ENCODE measurements around the gene PTPRD. TPM values are rescaled to one million over a fixed set of nuclear protein-coding genes. Genes with fewer than 3 reads are reported as not detected.

Gene PTPRD
- total RNA-seq, 1 donor, result 0.52 TPM

GRCh38 chr9:9924376-9924775 lies 688.4 kb downstream of the PTPRD start:
- Histone ChIP-seq H3K4me1 (ENCODE audit: insufficient read depth, low read length) (no peaks in the 10 kb centered on the region), H3K4me3 (ENCODE audit: low read length) (no peak overlapping the region), H3K27me3 (ENCODE audit: insufficient read depth, low read length) (no peaks in the 10 kb centered on the region), H3K9me3 (ENCODE audit: low read depth, low read length) (no peaks in the 10 kb centered on the region)

DNA sequence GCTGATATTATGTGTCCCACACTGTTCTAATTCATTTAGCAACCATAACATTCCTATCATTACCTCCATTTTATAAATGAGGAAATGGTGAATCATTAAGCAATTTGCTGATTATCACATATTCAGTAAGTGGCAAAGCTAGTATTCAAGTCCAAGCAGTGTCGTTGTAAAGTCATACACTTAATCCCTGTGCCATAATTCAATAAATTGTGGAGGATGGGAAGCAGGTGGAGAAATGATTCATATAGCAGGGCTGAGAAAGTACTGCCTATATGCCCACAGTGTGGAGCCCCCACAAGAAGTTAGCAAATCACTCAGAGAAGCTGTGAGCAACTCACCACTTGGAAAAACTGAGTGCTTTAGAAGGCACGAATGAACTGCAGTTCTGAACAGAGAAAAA lies 691.0 kb downstream of the PTPRD start:
- Histone ChIP-seq H3K4me1 (ENCODE audit: insufficient read depth, low read length) (no peaks in the 10 kb centered on the region), H3K27me3 (ENCODE audit: insufficient read depth, low read length) (no peaks in the 10 kb centered on the region), H3K4me3 (ENCODE audit: low read length) (no peak overlapping the region), H3K9me3 (ENCODE audit: low read depth, low read length) (no peaks in the 10 kb centered on the region)

- Histone ChIP-seq H3K4me3 (ENCODE audit: low read length) (no peak overlapping the region), H3K4me1 (ENCODE audit: insufficient read depth, low read length) (no peaks in the 10 kb centered on the region), H3K9me3 (ENCODE audit: low read depth, low read length) (peaks cover 7% of the 10 kb centered on the region), H3K27me3 (ENCODE audit: insufficient read depth, low read length) (no peaks in the 10 kb centered on the region)
Measured at GRCh38 chr9:9920425-9921060, 692.3 kb downstream of the PTPRD start.

- Histone ChIP-seq H3K27me3 (ENCODE audit: insufficient read depth, low read length) (no peaks in the 10 kb centered on the region), H3K4me3 (ENCODE audit: low read length) (no peak overlapping the region), H3K4me1 (ENCODE audit: insufficient read depth, low read length) (no peaks in the 10 kb centered on the region), H3K9me3 (ENCODE audit: low read depth, low read length) (peaks cover 12% of the 10 kb centered on the region)
Measured at GRCh38 chr9:9919174-9919775, 693.5 kb downstream of the PTPRD start.

GRCh38 chr9:9917400-9917799 lies 695.4 kb downstream of the PTPRD start:
- no peak overlapping the region for H3K4me3 ChIP-seq (ENCODE audit: low read length)
- H3K9me3 ChIP-seq (ENCODE audit: low read depth, low read length), result peaks cover 12% of the 10 kb centered on the region
- H3K4me1 ChIP-seq (ENCODE audit: insufficient read depth, low read length), result no peaks in the 10 kb centered on the region

GRCh38 chr9:9914174-9914573 lies 698.6 kb downstream of the PTPRD start:
- Histone ChIP-seq H3K4me1 (ENCODE audit: insufficient read depth, low read length) (no peaks in the 10 kb centered on the region), H3K4me3 (ENCODE audit: low read length) (no peak overlapping the region), H3K9me3 (ENCODE audit: low read depth, low read length) (peaks cover 12% of the 10 kb centered on the region), H3K27me3 (ENCODE audit: insufficient read depth, low read length) (no peaks in the 10 kb centered on the region)

More at GRCh38 chr9:9917400-9917799, 695.4 kb downstream of the PTPRD start:
- H3K27me3 ChIP-seq (ENCODE audit: insufficient read depth, low read length), result no peaks in the 10 kb centered on the region

DNA sequence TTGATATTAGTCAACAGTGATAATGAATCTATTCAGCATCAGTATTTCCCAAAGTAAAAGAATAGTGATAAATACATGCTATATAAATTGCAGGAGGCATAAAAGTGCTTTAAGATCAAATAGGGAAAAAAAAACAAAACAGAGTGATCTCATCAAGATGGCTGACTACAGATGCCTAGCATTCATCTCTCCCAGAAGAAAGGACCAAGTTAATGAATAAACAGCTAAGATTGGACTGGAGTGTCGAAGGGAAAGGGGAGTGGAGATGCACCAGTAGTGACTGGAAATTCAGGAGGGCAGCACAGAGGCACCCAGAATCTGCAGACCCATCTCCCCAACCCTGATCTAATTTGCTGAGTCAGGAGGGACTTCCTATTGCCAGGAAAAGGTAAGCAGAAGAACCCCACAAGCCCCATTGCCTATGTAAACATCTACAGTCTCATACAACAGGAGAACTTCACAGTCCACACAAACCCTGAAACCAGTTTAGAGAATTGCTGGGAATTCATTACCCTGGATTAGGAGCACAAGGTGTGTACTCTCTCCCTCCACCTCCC lies 699.4 kb downstream of the PTPRD start:
- Histone ChIP-seq H3K4me1 (ENCODE audit: insufficient read depth, low read length) (no peaks in the 10 kb centered on the region), H3K27me3 (ENCODE audit: insufficient read depth, low read length) (no peaks in the 10 kb centered on the region), H3K4me3 (ENCODE audit: low read length) (no peak overlapping the region), H3K9me3 (ENCODE audit: low read depth, low read length) (peaks cover 12% of the 10 kb centered on the region)

GRCh38 chr9:9912459-9912858 lies 700.3 kb downstream of the PTPRD start:
- Histone ChIP-seq H3K9me3 (ENCODE audit: low read depth, low read length) (peaks cover 12% of the 10 kb centered on the region), H3K27me3 (ENCODE audit: insufficient read depth, low read length) (no peaks in the 10 kb centered on the region), H3K4me1 (ENCODE audit: insufficient read depth, low read length) (no peaks in the 10 kb centered on the region), H3K4me3 (ENCODE audit: low read length) (no peak overlapping the region)

GRCh38 chr9:9905736-9906135 lies 707.1 kb downstream of the PTPRD start:
- Histone ChIP-seq H3K4me3 (ENCODE audit: low read length) (no peak overlapping the region), H3K9me3 (ENCODE audit: low read depth, low read length) (no peaks in the 10 kb centered on the region), H3K4me1 (ENCODE audit: insufficient read depth, low read length) (no peaks in the 10 kb centered on the region), H3K27me3 (ENCODE audit: insufficient read depth, low read length) (no peaks in the 10 kb centered on the region)

- H3K27me3 ChIP-seq (ENCODE audit: insufficient read depth, low read length), result no peaks in the 10 kb centered on the region
- no peaks in the 10 kb centered on the region for H3K4me1 ChIP-seq (ENCODE audit: insufficient read depth, low read length)
- no peaks in the 10 kb centered on the region for H3K9me3 ChIP-seq (ENCODE audit: low read depth, low read length)
- no peak overlapping the region for H3K4me3 ChIP-seq (ENCODE audit: low read length)
Measured at GRCh38 chr9:9904041-9904440, 708.8 kb downstream of the PTPRD start.

GRCh38 chr9:9901624-9902023 lies 711.2 kb downstream of the PTPRD start:
- no peak overlapping the region for H3K4me3 ChIP-seq (ENCODE audit: low read length)
- no peaks in the 10 kb centered on the region for H3K27me3 ChIP-seq (ENCODE audit: insufficient read depth, low read length)
- no peaks in the 10 kb centered on the region for H3K4me1 ChIP-seq (ENCODE audit: insufficient read depth, low read length)
- no peaks in the 10 kb centered on the region for H3K9me3 ChIP-seq (ENCODE audit: low read depth, low read length)

- no peaks in the 10 kb centered on the region for H3K9me3 ChIP-seq (ENCODE audit: low read depth, low read length)
Measured at GRCh38 chr9:9893837-9894236, 719.0 kb downstream of the PTPRD start.

GRCh38 chr9:9892217-9892616 lies 720.6 kb downstream of the PTPRD start:
- Histone ChIP-seq H3K27me3 (ENCODE audit: insufficient read depth, low read length) (no peaks in the 10 kb centered on the region), H3K4me1 (ENCODE audit: insufficient read depth, low read length) (no peaks in the 10 kb centered on the region), H3K9me3 (ENCODE audit: low read depth, low read length) (no peaks in the 10 kb centered on the region), H3K4me3 (ENCODE audit: low read length) (no peak overlapping the region)

More at GRCh38 chr9:9893837-9894236, 719.0 kb downstream of the PTPRD start:
- no peak overlapping the region for H3K4me3 ChIP-seq (ENCODE audit: low read length)
- H3K27me3 ChIP-seq (ENCODE audit: insufficient read depth, low read length), result no peaks in the 10 kb centered on the region
- H3K4me1 ChIP-seq (ENCODE audit: insufficient read depth, low read length), result no peaks in the 10 kb centered on the region

- Histone ChIP-seq H3K27me3 (ENCODE audit: insufficient read depth, low read length) (no peaks in the 10 kb centered on the region), H3K4me3 (ENCODE audit: low read length) (no peak overlapping the region), H3K4me1 (ENCODE audit: insufficient read depth, low read length) (no peaks in the 10 kb centered on the region), H3K9me3 (ENCODE audit: low read depth, low read length) (no peaks in the 10 kb centered on the region)
Measured at GRCh38 chr9:9881692-9882091, 731.1 kb downstream of the PTPRD start.

DNA sequence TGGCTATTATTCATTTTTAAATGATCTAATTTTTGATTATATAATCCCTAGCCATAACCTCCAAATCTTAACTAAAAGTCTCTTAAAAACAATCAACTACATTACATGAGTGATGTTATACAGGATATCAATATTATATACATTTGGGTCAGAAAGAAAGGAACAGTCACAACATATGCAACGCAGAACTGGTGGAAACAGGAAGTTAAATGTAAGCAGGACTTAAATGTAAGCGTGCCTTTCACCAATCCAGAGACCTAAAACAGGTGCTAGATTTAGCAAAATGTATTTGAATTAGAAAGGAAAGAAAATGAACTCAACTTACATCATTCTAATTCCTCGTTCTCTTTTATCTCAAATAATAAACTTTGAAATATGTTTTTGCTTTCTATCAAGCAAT lies 738.5 kb downstream of the PTPRD start:
- H3K9me3 ChIP-seq (ENCODE audit: low read depth, low read length), result no peaks in the 10 kb centered on the region
- no peaks in the 10 kb centered on the region for H3K4me1 ChIP-seq (ENCODE audit: insufficient read depth, low read length)
- no peak overlapping the region for H3K4me3 ChIP-seq (ENCODE audit: low read length)
- no peaks in the 10 kb centered on the region for H3K27me3 ChIP-seq (ENCODE audit: insufficient read depth, low read length)
